ENCODE results near the gene CD300LB.

GRCh38 chr17:74530831-74531150 is 484 bp downstream of the CD300LB start:
- no peak for TF ChIP-seq CTCF (optimal IDR thresholded peaks at IDR 0.05 in 1 of 3, IDR thresholded peaks at IDR 0.05 in 1 of 3, conservative IDR thresholded peaks at IDR 0.05 in 1 of 3; ENCODE audit: extremely low read depth in 1 of 3, insufficient read depth in 2 of 3, low read length in 3 of 3)
- no peak for TF ChIP-seq EZH2 (IDR thresholded peaks at IDR 0.05; ENCODE audit: low read length)

All from keratinocyte (primary cell).